Activated CD8-positive, alpha-beta memory T cell treated with anti-CD3 and anti-CD28 coated beads for 48 hours (primary cell): ENCODE data around the gene GPR83.
"Not testable (repeated sequence)": the region's sequence is repeated elsewhere in the genome, so short reads cannot be mapped to it uniquely, and the experiment has no call there.

Experiments used
- DNase-seq, 3 experiments: peaks; one replicate each; pipeline ENCODE4 v3.0.0-alpha.2; 2020; ENCODE audit warnings: low read depth in 2 of 3, low spot score in 2 of 3

The GPR83 gene

GRCh38 chr11:94400839-94401772 is at the start of gene GPR83:
GPR83 (minus strand) TSS chr11:94401419; CDS start chr11:94401247, 172 bp downstream.
- no peak for DNase-seq

- DNase-seq = no peak
Observed at GRCh38 chr11:94450048-94450447, 48.8 kb upstream of the GPR83 start.

- DNase-seq = no peak
Observed at GRCh38 chr11:94449437-94449836, 48.2 kb upstream of the GPR83 start.

- DNase-seq = no peak
Observed at GRCh38 chr11:94449029-94449428, 47.8 kb upstream of the GPR83 start.

- DNase-seq = no peak
Observed at GRCh38 chr11:94447149-94447548, 45.9 kb upstream of the GPR83 start.

- no peak for DNase-seq
Observed at GRCh38 chr11:94445641-94446040, 44.4 kb upstream of the GPR83 start.

GRCh38 chr11:94433049-94433448 is 31.8 kb upstream of the GPR83 start:
- no peak for DNase-seq

GRCh38 chr11:94424662-94425061 is 23.4 kb upstream of the GPR83 start:
- no peak for DNase-seq

GRCh38 chr11:94424011-94424410 is 22.8 kb upstream of the GPR83 start:
- DNase-seq = no peak

- DNase-seq = no peak
Observed at GRCh38 chr11:94423507-94423906, 22.3 kb upstream of the GPR83 start.

GRCh38 chr11:94418123-94418765 is 17.0 kb upstream of the GPR83 start:
- DNase-seq = no peak

- no peak for DNase-seq
Observed at GRCh38 chr11:94417386-94417987, 16.3 kb upstream of the GPR83 start.

- no peak for DNase-seq
Observed at GRCh38 chr11:94405062-94405833, 4.0 kb upstream of the GPR83 start.

- no peak for DNase-seq
Observed at GRCh38 chr11:94402355-94402754, 1.1 kb upstream of the GPR83 start.

- DNase-seq = no peak
Observed at GRCh38 chr11:94401773-94402265, 600 bp upstream of the GPR83 start.

GRCh38 chr11:94400457-94400838 is 771 bp downstream of the GPR83 start:
- DNase-seq = no peak

GRCh38 chr11:94400050-94400449 is 1.2 kb downstream of the GPR83 start:
- no peak for DNase-seq

GRCh38 chr11:94398101-94398500 is 3.1 kb downstream of the GPR83 start:
- no peak for DNase-seq

GRCh38 chr11:94396282-94396681 is 4.9 kb downstream of the GPR83 start:
- DNase-seq = no peak

- DNase-seq = not testable (repeated sequence)
Observed at GRCh38 chr11:94391937-94392336, 9.3 kb downstream of the GPR83 start.

GRCh38 chr11:94379613-94380012 is 21.6 kb downstream of the GPR83 start:
- no peak for DNase-seq
